Measurements from ENCODE around the gene ACACB.

- TF ChIP-seq CTCF (IDR thresholded peaks at IDR 0.05; ENCODE audit: borderline replicate concordance, extremely low read depth, low read length, poor library complexity, severe bottlenecking) (no peak), EZH2 (IDR thresholded peaks at IDR 0.05; ENCODE audit: borderline replicate concordance, low read depth, low read length, severe bottlenecking) (no peak)
Observed at GRCh38 chr12:109163167-109163566, 46.8 kb downstream of the ACACB start.

Measured in DND-41 (cell line).